ENCODE data around the gene SULT2B1.

DNA sequence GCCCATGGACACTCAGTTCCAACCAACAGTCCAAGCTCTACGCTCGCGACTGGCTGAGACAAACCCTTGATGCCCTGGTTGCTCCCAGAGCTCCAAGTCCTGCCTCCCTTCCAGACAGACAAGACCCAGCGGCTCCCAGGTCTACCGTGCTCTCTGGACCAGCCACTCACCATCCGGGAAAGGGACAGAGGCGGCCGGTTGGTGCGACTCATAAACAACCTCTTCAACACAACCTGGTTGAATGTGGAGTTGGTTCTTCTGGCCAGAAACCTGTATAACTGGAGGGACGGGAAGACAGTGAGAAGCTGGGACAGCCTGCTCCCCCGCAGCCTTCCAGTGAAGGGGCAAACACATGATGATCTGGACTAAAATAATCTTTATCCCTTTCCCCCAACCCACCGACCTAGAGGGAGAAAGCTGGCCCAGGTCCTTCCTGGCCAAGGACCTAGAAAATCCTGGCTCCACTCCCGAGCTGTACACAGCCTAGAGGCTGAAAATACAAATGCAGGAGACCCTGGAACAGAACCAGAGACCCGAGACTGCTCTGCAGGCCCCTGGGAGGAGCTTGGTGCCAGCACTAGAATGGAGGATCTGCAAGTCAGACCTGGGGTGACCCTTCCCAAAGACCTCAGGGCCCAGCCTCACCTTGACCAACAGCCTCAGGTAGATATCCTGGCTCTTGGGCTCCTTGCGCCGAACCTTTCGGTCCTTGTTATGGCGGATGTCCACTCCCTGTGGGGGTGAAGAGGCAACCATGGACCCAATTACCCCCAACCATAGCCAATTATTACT is 65.4 kb downstream of the SULT2B1 start:
- TF ChIP-seq, protein P1, sequence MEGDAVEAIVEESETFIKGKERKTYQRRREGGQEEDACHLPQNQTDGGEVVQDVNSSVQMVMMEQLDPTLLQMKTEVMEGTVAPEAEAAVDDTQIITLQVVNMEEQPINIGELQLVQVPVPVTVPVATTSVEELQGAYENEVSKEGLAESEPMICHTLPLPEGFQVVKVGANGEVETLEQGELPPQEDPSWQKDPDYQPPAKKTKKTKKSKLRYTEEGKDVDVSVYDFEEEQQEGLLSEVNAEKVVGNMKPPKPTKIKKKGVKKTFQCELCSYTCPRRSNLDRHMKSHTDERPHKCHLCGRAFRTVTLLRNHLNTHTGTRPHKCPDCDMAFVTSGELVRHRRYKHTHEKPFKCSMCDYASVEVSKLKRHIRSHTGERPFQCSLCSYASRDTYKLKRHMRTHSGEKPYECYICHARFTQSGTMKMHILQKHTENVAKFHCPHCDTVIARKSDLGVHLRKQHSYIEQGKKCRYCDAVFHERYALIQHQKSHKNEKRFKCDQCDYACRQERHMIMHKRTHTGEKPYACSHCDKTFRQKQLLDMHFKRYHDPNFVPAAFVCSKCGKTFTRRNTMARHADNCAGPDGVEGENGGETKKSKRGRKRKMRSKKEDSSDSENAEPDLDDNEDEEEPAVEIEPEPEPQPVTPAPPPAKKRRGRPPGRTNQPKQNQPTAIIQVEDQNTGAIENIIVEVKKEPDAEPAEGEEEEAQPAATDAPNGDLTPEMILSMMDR (conservative IDR thresholded peaks at IDR 0.05; ENCODE audit: low read length) = no peak
- no peak for TF ChIP-seq EZH2phosphoT487 (IDR thresholded peaks at IDR 0.05; ENCODE audit: borderline replicate concordance, low read depth, low read length)
